SK-N-SH treated with all-trans-retinoic acid at 6 μM for 48 hours (cell line): ENCODE results near the gene UROD.

Source experiments
- ATAC-seq: fragments of 200-7000 bp; cut with Tn5 transposase; 3 replicates; pipeline ENCODE4 v1.9.1; 2020; ENCODE audit warnings: mild to moderate bottlenecking, moderate library complexity
- BACH2 ChIP-seq: fragments of 250-450 bp; sonication (Bioruptor Pico); IDR thresholded peaks from 2 replicates; pipeline ENCODE4 v1.9.0; 2021; ENCODE audit warnings: mild to moderate bottlenecking, borderline replicate concordance
- CREB5 ChIP-seq: fragments of 250-450 bp; sonication (Bioruptor Pico); IDR thresholded peaks from 2 replicates; pipeline ENCODE4 v1.5.1; 2020; ENCODE audit warnings: low read depth, mild to moderate bottlenecking, moderate library complexity
- CSDC2 ChIP-seq: fragments of 250-450 bp; sonication (Bioruptor Pico); IDR thresholded peaks from 2 replicates; pipeline ENCODE4 v1.5.0; 2020; ENCODE audit warnings: mild to moderate bottlenecking, moderate library complexity
- ESRRG ChIP-seq: fragments of 250-450 bp; sonication (Bioruptor Pico); IDR thresholded peaks from 2 replicates; pipeline ENCODE4 v1.6.1; 2021; ENCODE audit warnings: mild to moderate bottlenecking
- GLIS3 ChIP-seq: fragments of 250-450 bp; sonication (Bioruptor Pico); IDR thresholded peaks from 2 replicates; pipeline ENCODE4 v1.5.0; 2020; ENCODE audit warnings: mild to moderate bottlenecking, moderate library complexity
- ISL1 ChIP-seq: fragments of 250-450 bp; sonication (Bioruptor Pico); IDR thresholded peaks from 2 replicates; pipeline ENCODE4 v2.1.2; 2022; ENCODE audit warnings: mild to moderate bottlenecking, moderate library complexity
- OSR1 ChIP-seq: fragments of 250-450 bp; sonication (Bioruptor Pico); IDR thresholded peaks from 2 replicates; pipeline ENCODE4 v1.8.0; 2022; ENCODE audit warnings: moderate library complexity, mild to moderate bottlenecking, inconsistent platforms
- PPARA ChIP-seq: fragments of 250-450 bp; sonication (Bioruptor Pico); IDR thresholded peaks from 2 replicates; pipeline ENCODE4 v1.5.0; 2020; ENCODE audit warnings: mild to moderate bottlenecking, borderline replicate concordance
- RARB ChIP-seq: fragments of 250-450 bp; sonication (Bioruptor Pico); IDR thresholded peaks from 2 replicates; pipeline ENCODE4 v1.8.0; 2021; ENCODE audit warnings: mild to moderate bottlenecking, moderate library complexity
- SNAI2 ChIP-seq: fragments of 250-450 bp; sonication (Bioruptor Pico); IDR thresholded peaks from 2 replicates; pipeline ENCODE4 v1.5.0; 2020; ENCODE audit warnings: mild to moderate bottlenecking, moderate library complexity
- TCF4 ChIP-seq: fragments of 250-450 bp; sonication (Bioruptor Pico); IDR thresholded peaks from 2 replicates; pipeline ENCODE4 v1.8.0; 2021; ENCODE audit warnings: mild to moderate bottlenecking, moderate library complexity, borderline replicate concordance
- TOX ChIP-seq: fragments of 250-450 bp; sonication (Bioruptor Pico); IDR thresholded peaks from 2 replicates; pipeline ENCODE4 v1.8.0; 2021; ENCODE audit warnings: mild to moderate bottlenecking, moderate library complexity, borderline replicate concordance
- ZC3H10 ChIP-seq: fragments of 250-450 bp; sonication (Bioruptor Pico); IDR thresholded peaks from 2 replicates; pipeline ENCODE4 v1.5.1; 2021; ENCODE audit warnings: mild to moderate bottlenecking, moderate library complexity
- ZFP3 ChIP-seq: fragments of 250-450 bp; sonication (Bioruptor Pico); IDR thresholded peaks from 2 replicates; pipeline ENCODE4 v1.5.0; 2020; ENCODE audit warnings: mild to moderate bottlenecking, moderate library complexity
- ZNF70 ChIP-seq: fragments of 450-650 bp; formaldehyde crosslinking; IDR thresholded peaks from 2 replicates; pipeline ENCODE4 v1.5.0; 2020; ENCODE audit warnings: mild to moderate bottlenecking, moderate library complexity
- TF ChIP-seq, protein P1 (sequence below): fragments of 250-450 bp; sonication (Bioruptor Pico); IDR thresholded peaks from 2 replicates; pipeline ENCODE4 v1.5.0; 2020; ENCODE audit warnings: mild to moderate bottlenecking, moderate library complexity

UROD gene

GRCh38 chr1:44988531-44989156 is 23.4 kb upstream of the UROD start:
- TF ChIP-seq ESRRG (CRISPR knock-in tag) (no peak), ZNF70 (CRISPR knock-in tag) (no peak)
- TF ChIP-seq, protein P1, sequence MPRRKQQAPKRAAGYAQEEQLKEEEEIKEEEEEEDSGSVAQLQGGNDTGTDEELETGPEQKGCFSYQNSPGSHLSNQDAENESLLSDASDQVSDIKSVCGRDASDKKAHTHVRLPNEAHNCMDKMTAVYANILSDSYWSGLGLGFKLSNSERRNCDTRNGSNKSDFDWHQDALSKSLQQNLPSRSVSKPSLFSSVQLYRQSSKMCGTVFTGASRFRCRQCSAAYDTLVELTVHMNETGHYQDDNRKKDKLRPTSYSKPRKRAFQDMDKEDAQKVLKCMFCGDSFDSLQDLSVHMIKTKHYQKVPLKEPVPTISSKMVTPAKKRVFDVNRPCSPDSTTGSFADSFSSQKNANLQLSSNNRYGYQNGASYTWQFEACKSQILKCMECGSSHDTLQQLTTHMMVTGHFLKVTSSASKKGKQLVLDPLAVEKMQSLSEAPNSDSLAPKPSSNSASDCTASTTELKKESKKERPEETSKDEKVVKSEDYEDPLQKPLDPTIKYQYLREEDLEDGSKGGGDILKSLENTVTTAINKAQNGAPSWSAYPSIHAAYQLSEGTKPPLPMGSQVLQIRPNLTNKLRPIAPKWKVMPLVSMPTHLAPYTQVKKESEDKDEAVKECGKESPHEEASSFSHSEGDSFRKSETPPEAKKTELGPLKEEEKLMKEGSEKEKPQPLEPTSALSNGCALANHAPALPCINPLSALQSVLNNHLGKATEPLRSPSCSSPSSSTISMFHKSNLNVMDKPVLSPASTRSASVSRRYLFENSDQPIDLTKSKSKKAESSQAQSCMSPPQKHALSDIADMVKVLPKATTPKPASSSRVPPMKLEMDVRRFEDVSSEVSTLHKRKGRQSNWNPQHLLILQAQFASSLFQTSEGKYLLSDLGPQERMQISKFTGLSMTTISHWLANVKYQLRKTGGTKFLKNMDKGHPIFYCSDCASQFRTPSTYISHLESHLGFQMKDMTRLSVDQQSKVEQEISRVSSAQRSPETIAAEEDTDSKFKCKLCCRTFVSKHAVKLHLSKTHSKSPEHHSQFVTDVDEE (CRISPR knock-in tag), result no peak
- ATAC-seq, result no peak

- no peak for ATAC-seq
- TF ChIP-seq OSR1 (CRISPR knock-in tag), result no peak
- no peak for TF ChIP-seq TOX (CRISPR knock-in tag)
- no peak for TF ChIP-seq PPARA
- TF ChIP-seq SNAI2 (CRISPR knock-in tag), result no peak
- TF ChIP-seq CREB5, result no peak
- TF ChIP-seq, protein P1 (CRISPR knock-in tag), result no peak
- no peak for TF ChIP-seq GLIS3 (CRISPR knock-in tag)
- no peak for TF ChIP-seq RARB
- no peak for TF ChIP-seq ISL1 (CRISPR knock-in tag)
- no peak for TF ChIP-seq ZNF70 (CRISPR knock-in tag)
- TF ChIP-seq TCF4 (CRISPR knock-in tag), result no peak
- no peak for TF ChIP-seq CSDC2 (CRISPR knock-in tag)
- TF ChIP-seq ZC3H10 (CRISPR knock-in tag), result no peak
- TF ChIP-seq BACH2, result no peak
- no peak for TF ChIP-seq ESRRG (CRISPR knock-in tag)
Measured at GRCh38 chr1:44994309-44994898, 17.6 kb upstream of the UROD start.

- no peak for ATAC-seq
Measured at GRCh38 chr1:44995467-44996238, 16.4 kb upstream of the UROD start.

More at GRCh38 chr1:44995467-44996238, 16.4 kb upstream of the UROD start:
- TF ChIP-seq, protein P1 (CRISPR knock-in tag), result no peak
- TF ChIP-seq ZFP3 (CRISPR knock-in tag), result no peak
- no peak for TF ChIP-seq ESRRG (CRISPR knock-in tag)
- no peak for TF ChIP-seq TCF4 (CRISPR knock-in tag)
- TF ChIP-seq, all 23 proteins: peak for 0
